Liver (tissue), 9 donors: ENCODE measurements around the gene RETREG3. TPM values are rescaled to one million over a fixed set of nuclear protein-coding genes. Genes with fewer than 3 reads are reported as not detected.
"Not testable (repeated sequence)": the region's sequence is repeated elsewhere in the genome, so short reads cannot be mapped to it uniquely, and the experiment has no call there.

Experiments
- DNase-seq: peaks from one replicate; pipeline ENCODE4 v3.0.0-alpha.2; 2017; ENCODE audit warnings: low spot score
- H3K27ac ChIP-seq, 2 donors: one replicate each; pipeline ENCODE4 v1.7.0; 2013; ENCODE audit warnings: inconsistent platforms in 2 of 2, low read length in 2 of 2, control low read depth in 1 of 2, low read depth in 1 of 2, mild to moderate bottlenecking in 1 of 2
- H3K27me3 ChIP-seq, 4 donors: one replicate each; pipeline versions ENCODE4 v1.6.1 to v1.7.0; 2013; ENCODE audit warnings: low read length in 3 of 4, inconsistent platforms in 1 of 4, mild to moderate bottlenecking in 1 of 4, moderate library complexity in 1 of 4; ENCODE audit not compliant: control insufficient read depth in 4 of 4, insufficient read depth in 4 of 4
- H3K36me3 ChIP-seq, 4 donors: one replicate each; pipeline versions ENCODE4 v1.6.1 to v1.7.0; 2013; ENCODE audit warnings: low read length in 3 of 4, mild to moderate bottlenecking in 3 of 4, low read depth in 1 of 4, moderate library complexity in 1 of 4; ENCODE audit not compliant: control insufficient read depth in 4 of 4, insufficient read depth in 3 of 4
- H3K4me1 ChIP-seq, 4 donors: one replicate each; pipeline versions ENCODE4 v1.6.1 to v1.7.0; 2013; ENCODE audit warnings: low read length in 3 of 4, mild to moderate bottlenecking in 3 of 4, moderate library complexity in 1 of 4; ENCODE audit not compliant: control insufficient read depth in 4 of 4, insufficient read depth in 4 of 4
- H3K4me3 ChIP-seq, 3 donors: one replicate each; pipeline versions ENCODE4 v1.6.1 to v1.7.0; 2013; ENCODE audit warnings: low read length in 3 of 3, control low read depth in 1 of 3, low read depth in 1 of 3, mild to moderate bottlenecking in 1 of 3
- H3K9ac ChIP-seq, 2 donors: one replicate each; pipeline ENCODE4 v1.7.0; 2013; ENCODE audit warnings: low read length in 2 of 2, mild to moderate bottlenecking in 2 of 2, moderate library complexity in 2 of 2, control low read depth in 1 of 2, low read depth in 1 of 2
- H3K9me3 ChIP-seq, 4 donors: one replicate each; pipeline versions ENCODE4 v1.6.1 to v1.7.0; 2013; ENCODE audit warnings: low read length in 3 of 4; ENCODE audit not compliant: control insufficient read depth in 4 of 4
- FOXA1 ChIP-seq: IDR thresholded peaks from 2 replicates; pipeline ENCODE4 v1.6.1; 2016; ENCODE audit warnings: antibody characterized with exemption
- FOXA2 ChIP-seq: IDR thresholded peaks from 2 replicates; pipeline ENCODE4 v1.6.1; 2016; ENCODE audit warnings: antibody characterized with exemption
- GABPA ChIP-seq, 2 donors: IDR thresholded peaks in 1 of 2; conservative IDR thresholded peaks in 1 of 2; 2 replicates each; pipeline ENCODE4 v1.6.1; 2016; ENCODE audit warnings: antibody characterized with exemption in 2 of 2, mild to moderate bottlenecking in 1 of 2, moderate library complexity in 1 of 2
- HNF4G ChIP-seq: IDR thresholded peaks from 2 replicates; pipeline ENCODE4 v1.6.1; 2016; ENCODE audit warnings: antibody characterized with exemption
- JUND ChIP-seq, 2 donors: IDR thresholded peaks; 2 replicates each; pipeline ENCODE4 v1.6.1; 2016; ENCODE audit warnings: antibody characterized with exemption in 2 of 2
- NR2F2 ChIP-seq: IDR thresholded peaks from 2 replicates; pipeline ENCODE4 v1.6.1; 2016; ENCODE audit warnings: antibody characterized with exemption
- RXRA ChIP-seq, 2 donors: IDR thresholded peaks; 2 replicates each; pipeline ENCODE4 v1.6.1; 2017 to 2018; ENCODE audit warnings: antibody characterized with exemption in 2 of 2, mild to moderate bottlenecking in 1 of 2
- SP1 ChIP-seq: IDR thresholded peaks from 2 replicates; pipeline ENCODE4 v1.6.1; 2018; ENCODE audit warnings: antibody characterized with exemption, mild to moderate bottlenecking
- TAF1 ChIP-seq: conservative IDR thresholded peaks from 2 replicates; pipeline ENCODE4 v1.6.1; 2016; ENCODE audit warnings: antibody characterized with exemption, mild to moderate bottlenecking
- YY1 ChIP-seq: IDR thresholded peaks from 2 replicates; pipeline ENCODE4 v1.6.1; 2016; ENCODE audit warnings: antibody characterized with exemption, mild to moderate bottlenecking
- WGBS: extraction: QIAGEN DNeasy Blood & Tissue Kit; methylation state at CpG from one replicate; pipeline ENCODE4 v1.1.7; 2013; 5-methylcytosine and 5-hydroxymethylcytosine counted together
- polyA plus RNA-seq, 2 donors: library from polyadenylated mRNA; stranded (reverse) in 1 of 2; unstranded in 1 of 2; fragments of 200-250 nt in 1 of 2; fragments of >200 nt in 1 of 2; fragmentation: Nextera tagmentation in 1 of 2; extraction: Ambion mirVana in 1 of 2; gene quantifications; one replicate each; pipeline versions ENCODE4 v1.2.1 to v1.2.3, GENCODE V29; 2013 to 2015
- total RNA-seq, 2 donors: library from RNA; depleted of rRNA; stranded (reverse); fragments of >200 nt; gene quantifications; one replicate each; pipeline ENCODE4 v1.2.3, GENCODE V29; 2014
- TF ChIP-seq, protein P1 (sequence below): IDR thresholded peaks from 2 replicates; pipeline ENCODE4 v1.6.1; 2016; ENCODE audit warnings: antibody characterized with exemption
- TF ChIP-seq, protein P2 (sequence below): fragments of 150-350 bp; IDR thresholded peaks from 2 replicates; pipeline ENCODE4 v1.5.1; 2017; ENCODE audit warnings: improper control_type of control experiment, low read depth, low read length; ENCODE audit not compliant: missing input control
- TF ChIP-seq, protein P3 (sequence below): IDR thresholded peaks from 2 replicates; pipeline ENCODE4 v1.6.1; 2016; ENCODE audit warnings: antibody characterized with exemption, mild to moderate bottlenecking
- donor health status: healthy.
- donor health status: healthy.
- donor health status: healthy.
- donor health status: healthy.
- donor health status: healthy.

Gene RETREG3
- total and polyA plus RNA-seq, 4 donors, result 9.0 to 44.3 (median 26.6) TPM

DNA sequence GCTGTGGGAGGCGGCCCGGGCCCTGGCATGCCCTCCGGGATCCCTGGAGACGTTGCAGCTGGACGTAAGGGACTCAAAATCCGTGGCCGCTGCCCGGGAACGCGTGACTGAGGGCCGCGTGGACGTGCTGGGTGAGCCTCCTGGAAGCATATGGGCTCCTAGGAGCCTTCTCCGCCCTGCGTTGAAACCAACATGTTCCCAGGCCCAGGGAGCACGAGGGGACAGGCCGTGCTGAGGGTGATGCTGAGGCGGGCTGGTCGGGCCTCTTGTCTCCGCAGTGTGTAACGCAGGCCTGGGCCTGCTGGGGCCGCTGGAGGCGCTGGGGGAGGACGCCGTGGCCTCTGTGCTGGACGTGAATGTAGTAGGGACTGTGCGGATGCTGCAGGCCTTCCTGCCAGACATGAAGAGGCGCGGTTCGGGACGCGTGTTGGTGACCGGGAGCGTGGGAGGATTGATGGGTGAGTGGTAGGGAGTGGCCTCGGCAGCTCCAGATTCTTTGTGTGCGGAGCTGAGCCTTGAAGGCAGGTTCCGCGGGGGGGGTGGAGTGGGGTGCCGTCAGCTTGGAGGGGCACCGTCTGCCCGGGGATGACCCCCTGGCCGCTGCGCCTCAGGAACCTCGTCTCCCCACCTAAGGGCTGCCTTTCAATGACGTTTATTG, 55.9 kb downstream of the RETREG3 start:
- no peaks in the 10 kb centered on the region for H3K9me3 ChIP-seq
- TF ChIP-seq RXRA (IDR thresholded peaks at IDR 0.05) (no peak), TAF1 (no peak), NR2F2 (no peak), FOXA2 (no peak), YY1 (no peak), SP1 (no peak), FOXA1 (no peak)
- TF ChIP-seq, protein P1, sequence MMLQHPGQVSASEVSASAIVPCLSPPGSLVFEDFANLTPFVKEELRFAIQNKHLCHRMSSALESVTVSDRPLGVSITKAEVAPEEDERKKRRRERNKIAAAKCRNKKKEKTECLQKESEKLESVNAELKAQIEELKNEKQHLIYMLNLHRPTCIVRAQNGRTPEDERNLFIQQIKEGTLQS, result no peak
- TF ChIP-seq, protein P2, sequence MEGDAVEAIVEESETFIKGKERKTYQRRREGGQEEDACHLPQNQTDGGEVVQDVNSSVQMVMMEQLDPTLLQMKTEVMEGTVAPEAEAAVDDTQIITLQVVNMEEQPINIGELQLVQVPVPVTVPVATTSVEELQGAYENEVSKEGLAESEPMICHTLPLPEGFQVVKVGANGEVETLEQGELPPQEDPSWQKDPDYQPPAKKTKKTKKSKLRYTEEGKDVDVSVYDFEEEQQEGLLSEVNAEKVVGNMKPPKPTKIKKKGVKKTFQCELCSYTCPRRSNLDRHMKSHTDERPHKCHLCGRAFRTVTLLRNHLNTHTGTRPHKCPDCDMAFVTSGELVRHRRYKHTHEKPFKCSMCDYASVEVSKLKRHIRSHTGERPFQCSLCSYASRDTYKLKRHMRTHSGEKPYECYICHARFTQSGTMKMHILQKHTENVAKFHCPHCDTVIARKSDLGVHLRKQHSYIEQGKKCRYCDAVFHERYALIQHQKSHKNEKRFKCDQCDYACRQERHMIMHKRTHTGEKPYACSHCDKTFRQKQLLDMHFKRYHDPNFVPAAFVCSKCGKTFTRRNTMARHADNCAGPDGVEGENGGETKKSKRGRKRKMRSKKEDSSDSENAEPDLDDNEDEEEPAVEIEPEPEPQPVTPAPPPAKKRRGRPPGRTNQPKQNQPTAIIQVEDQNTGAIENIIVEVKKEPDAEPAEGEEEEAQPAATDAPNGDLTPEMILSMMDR, result no peak
- TF ChIP-seq, protein P3, sequence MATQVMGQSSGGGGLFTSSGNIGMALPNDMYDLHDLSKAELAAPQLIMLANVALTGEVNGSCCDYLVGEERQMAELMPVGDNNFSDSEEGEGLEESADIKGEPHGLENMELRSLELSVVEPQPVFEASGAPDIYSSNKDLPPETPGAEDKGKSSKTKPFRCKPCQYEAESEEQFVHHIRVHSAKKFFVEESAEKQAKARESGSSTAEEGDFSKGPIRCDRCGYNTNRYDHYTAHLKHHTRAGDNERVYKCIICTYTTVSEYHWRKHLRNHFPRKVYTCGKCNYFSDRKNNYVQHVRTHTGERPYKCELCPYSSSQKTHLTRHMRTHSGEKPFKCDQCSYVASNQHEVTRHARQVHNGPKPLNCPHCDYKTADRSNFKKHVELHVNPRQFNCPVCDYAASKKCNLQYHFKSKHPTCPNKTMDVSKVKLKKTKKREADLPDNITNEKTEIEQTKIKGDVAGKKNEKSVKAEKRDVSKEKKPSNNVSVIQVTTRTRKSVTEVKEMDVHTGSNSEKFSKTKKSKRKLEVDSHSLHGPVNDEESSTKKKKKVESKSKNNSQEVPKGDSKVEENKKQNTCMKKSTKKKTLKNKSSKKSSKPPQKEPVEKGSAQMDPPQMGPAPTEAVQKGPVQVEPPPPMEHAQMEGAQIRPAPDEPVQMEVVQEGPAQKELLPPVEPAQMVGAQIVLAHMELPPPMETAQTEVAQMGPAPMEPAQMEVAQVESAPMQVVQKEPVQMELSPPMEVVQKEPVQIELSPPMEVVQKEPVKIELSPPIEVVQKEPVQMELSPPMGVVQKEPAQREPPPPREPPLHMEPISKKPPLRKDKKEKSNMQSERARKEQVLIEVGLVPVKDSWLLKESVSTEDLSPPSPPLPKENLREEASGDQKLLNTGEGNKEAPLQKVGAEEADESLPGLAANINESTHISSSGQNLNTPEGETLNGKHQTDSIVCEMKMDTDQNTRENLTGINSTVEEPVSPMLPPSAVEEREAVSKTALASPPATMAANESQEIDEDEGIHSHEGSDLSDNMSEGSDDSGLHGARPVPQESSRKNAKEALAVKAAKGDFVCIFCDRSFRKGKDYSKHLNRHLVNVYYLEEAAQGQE, result no peak
- H3K9ac ChIP-seq, result no peak overlapping the region
- no peaks in the 10 kb centered on the region for H3K27me3 ChIP-seq
- H3K36me3 ChIP-seq, result no peaks in the 10 kb centered on the region
- no peak for DNase-seq
- peak overlapping the region in 1 of 2 donors; percentile 93 for H3K27ac ChIP-seq
- WGBS, result 91% methylated on average over 45 of the region's 45 CpGs
- peaks cover under 1 to 25% (median 15%) of the 10 kb centered on the region in 4 donors for H3K4me1 ChIP-seq
- no peak overlapping the region for H3K4me3 ChIP-seq

DNA sequence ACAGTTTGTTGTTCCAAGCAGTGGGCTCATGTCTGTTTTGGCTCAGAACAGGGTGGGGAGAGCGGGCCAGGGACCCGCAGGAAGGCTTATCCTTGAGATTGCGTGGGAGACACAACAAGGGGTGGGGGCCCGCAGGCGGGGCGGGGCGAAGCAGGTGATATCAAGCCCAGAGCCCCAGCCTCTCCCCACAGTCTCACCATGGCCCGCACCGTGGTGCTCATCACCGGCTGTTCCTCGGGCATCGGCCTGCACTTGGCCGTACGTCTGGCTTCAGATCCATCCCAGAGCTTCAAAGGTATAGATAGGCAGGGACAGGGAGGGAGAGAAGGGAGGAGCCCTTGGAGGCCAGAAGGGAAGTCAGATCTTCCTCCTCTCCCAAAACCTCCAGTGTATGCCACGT, 56.4 kb downstream of the RETREG3 start, which contains the start of gene HSD17B1:
TSS of gene HSD17B1 (plus strand) at position 188 of the 400 bp plus-strand sequence. CDS start at position 199, 11 bp downstream.
- WGBS, result 95% methylated on average over 15 of the region's 15 CpGs
- DNase-seq, result not testable (repeated sequence)

GRCh38 chr17:42548993-42549755, 60.0 kb downstream of the RETREG3 start:
- Histone ChIP-seq H3K4me1 (peaks cover 11 to 44% (median 29%) of the 10 kb centered on the region in 4 donors), H3K4me3 (no peak overlapping the region), H3K9ac (peak overlapping the region in 1 of 2 donors; percentile 14), H3K9me3 (no peaks in the 10 kb centered on the region), H3K27ac (no peak overlapping the region), H3K27me3 (no peaks in the 10 kb centered on the region), H3K36me3 (no peaks in the 10 kb centered on the region)
- 82% methylated on average over 14 of the region's 14 CpGs for WGBS
- DNase-seq, result no peak
- TF ChIP-seq, protein P3, result no peak
- TF ChIP-seq HNF4G, result no peak
- TF ChIP-seq, protein P2, result no peak
- TF ChIP-seq FOXA2, result no peak
- TF ChIP-seq JUND (IDR thresholded peaks at IDR 0.05), result no peak
- TF ChIP-seq SP1, result no peak
- no peak for TF ChIP-seq GABPA (IDR thresholded peaks at IDR 0.05 in 1 of 2, conservative IDR thresholded peaks at IDR 0.05 in 1 of 2)

More for the DNA sequence above, 56.4 kb downstream of the RETREG3 start, which contains the start of gene HSD17B1:
- not testable (repeated sequence) for H3K36me3 ChIP-seq, H3K27me3 ChIP-seq, H3K9ac ChIP-seq, H3K9me3 ChIP-seq
- H3K27ac ChIP-seq, result peak within 1 kb of the TSS; percentile 88 to 93
- peaks cover 5 to 31% (median 18%) of the 10 kb centered on the region in 4 donors for H3K4me1 ChIP-seq
- H3K4me3 ChIP-seq, result peak within 1 kb of the TSS in 2 of 3 donors; percentile 71
